MM.1S (cell line): ENCODE measurements around the gene TMEM45A.

ENCODE experiments used
- DNase-seq: peaks from one replicate; pipeline ENCODE4 v3.0.0-alpha.2; 2015
- H2AFZ ChIP-seq: fragments of 300-600 bp; sonication (generic); 2 replicates; pipeline ENCODE4 v1.6.0; 2016; ENCODE audit warnings: antibody characterized with exemption, low read length
- H3F3A ChIP-seq: fragments of 300-600 bp; sonication (generic); 2 replicates; pipeline ENCODE4 v1.6.1; 2016; ENCODE audit warnings: mild to moderate bottlenecking, antibody characterized with exemption, low read length, moderate library complexity, mixed read lengths; ENCODE audit not compliant: insufficient read depth
- H3K27ac ChIP-seq: fragments of 300-600 bp; sonication (generic); 2 replicates; pipeline ENCODE4 v1.5.1; 2016; ENCODE audit warnings: mild to moderate bottlenecking, low read length
- H3K27me3 ChIP-seq: fragments of 300-600 bp; sonication (generic); replicated peaks from 2 replicates; pipeline ENCODE4 v1.6.0; 2016; ENCODE audit warnings: low read length; ENCODE audit not compliant: insufficient read depth
- H3K36me3 ChIP-seq: fragments of 300-600 bp; sonication (generic); replicated peaks from 2 replicates; pipeline ENCODE4 v1.6.1; 2016; ENCODE audit warnings: mild to moderate bottlenecking, low read length, mixed read lengths; ENCODE audit not compliant: insufficient read depth
- H3K4me1 ChIP-seq: fragments of 300-600 bp; sonication (generic); 2 replicates; pipeline ENCODE4 v1.6.1; 2016; ENCODE audit warnings: low read length, mixed read lengths
- H3K4me2 ChIP-seq: fragments of 300-600 bp; sonication (generic); 2 replicates; pipeline ENCODE4 v1.6.0; 2016; ENCODE audit warnings: low read depth, low read length
- H3K4me3 ChIP-seq: fragments of 300-600 bp; sonication (generic); 2 replicates; pipeline ENCODE4 v1.5.1; 2016; ENCODE audit warnings: low read length, mixed read lengths
- H3K79me2 ChIP-seq: fragments of 300-600 bp; sonication (generic); 2 replicates; pipeline ENCODE4 v1.6.1; 2016; ENCODE audit warnings: mixed run types, low read length, mixed read lengths
- H3K9ac ChIP-seq: fragments of 300-600 bp; sonication (generic); 2 replicates; pipeline ENCODE4 v1.6.1; 2016; ENCODE audit warnings: low read length, mixed read lengths
- H3K9me2 ChIP-seq: fragments of 300-600 bp; sonication (generic); replicated peaks from 2 replicates; pipeline ENCODE4 v1.6.1; 2016; ENCODE audit warnings: mild to moderate bottlenecking, low read length, mixed read lengths; ENCODE audit not compliant: insufficient read depth
- H3K9me3 ChIP-seq: fragments of 300-600 bp; sonication (generic); replicated peaks from 2 replicates; pipeline ENCODE4 v1.6.1; 2016; ENCODE audit warnings: mild to moderate bottlenecking, low read length, mixed read lengths; ENCODE audit not compliant: insufficient read depth
- H4K20me1 ChIP-seq: fragments of 300-600 bp; sonication (generic); 2 replicates; pipeline ENCODE4 v1.6.1; 2016; ENCODE audit warnings: mild to moderate bottlenecking, low read length, moderate library complexity, mixed read lengths; ENCODE audit not compliant: insufficient read depth
- CTCF ChIP-seq: fragments of 300-600 bp; sonication (generic); IDR thresholded peaks from 2 replicates; pipeline ENCODE4 v1.5.1; 2016; ENCODE audit warnings: antibody characterized with exemption, low read length, mixed read lengths
- EZH2 ChIP-seq: fragments of 300-600 bp; sonication (generic); optimal IDR thresholded peaks from 2 replicates; pipeline ENCODE3; 2017; ENCODE audit warnings: low read depth, mild to moderate bottlenecking, antibody characterized with exemption, low read length, mixed read lengths
- EZH2phosphoT487 ChIP-seq: fragments of 300-600 bp; sonication (generic); IDR thresholded peaks from 2 replicates; pipeline ENCODE4 v1.6.1; 2018; ENCODE audit warnings: antibody characterized with exemption, low read length

The TMEM45A gene

GRCh38 chr3:100575704-100576103 is 83.3 kb downstream of the TMEM45A start:
- Histone ChIP-seq H3K9me2 (no peaks in the 10 kb centered on the region), H3K27me3 (no peaks in the 10 kb centered on the region), H3K4me1 (0 out of 2 replicates have a peak, but pooled peaks cover 6% of the 10 kb centered on the region), H3K4me3 (no peak overlapping the region), H2AFZ (no peak overlapping the region), H3K4me2 (no peak overlapping the region), H3F3A (no peaks in the 10 kb centered on the region), H3K27ac (no peak overlapping the region), H3K36me3 (no peaks in the 10 kb centered on the region), H3K9ac (no peak overlapping the region), H4K20me1 (no peaks in the 10 kb centered on the region), H3K79me2 (no peaks in the 10 kb centered on the region), H3K9me3 (no peaks in the 10 kb centered on the region)
- no peak for DNase-seq
- TF ChIP-seq EZH2phosphoT487 (no peak), CTCF (no peak), EZH2 (no peak)

GRCh38 chr3:100577382-100578008 is 85.1 kb downstream of the TMEM45A start:
- no peak for DNase-seq
- TF ChIP-seq EZH2phosphoT487 (no peak), CTCF (0 out of 2 replicates have a peak, but pooled peaks have one; percentile 6)
- no peaks in the 10 kb centered on the region for H4K20me1 ChIP-seq
- peak overlapping the region; percentile 41; the same call in 1 of the 2 replicates for H3K4me2 ChIP-seq
- no peak overlapping the region for H3K4me3 ChIP-seq
- 0 out of 2 replicates have a peak, but pooled peaks cover 6% of the 10 kb centered on the region for H3K4me1 ChIP-seq
- no peak overlapping the region for H3K9ac ChIP-seq
- no peaks in the 10 kb centered on the region for H3K36me3 ChIP-seq
- H3K9me2 ChIP-seq = no peaks in the 10 kb centered on the region
- no peaks in the 10 kb centered on the region for H3K79me2 ChIP-seq
- H3K9me3 ChIP-seq = no peaks in the 10 kb centered on the region
- no peak overlapping the region for H3K27ac ChIP-seq
- no peaks in the 10 kb centered on the region for H3F3A ChIP-seq
- H2AFZ ChIP-seq = no peak overlapping the region
- H3K27me3 ChIP-seq = no peaks in the 10 kb centered on the region

DNA sequence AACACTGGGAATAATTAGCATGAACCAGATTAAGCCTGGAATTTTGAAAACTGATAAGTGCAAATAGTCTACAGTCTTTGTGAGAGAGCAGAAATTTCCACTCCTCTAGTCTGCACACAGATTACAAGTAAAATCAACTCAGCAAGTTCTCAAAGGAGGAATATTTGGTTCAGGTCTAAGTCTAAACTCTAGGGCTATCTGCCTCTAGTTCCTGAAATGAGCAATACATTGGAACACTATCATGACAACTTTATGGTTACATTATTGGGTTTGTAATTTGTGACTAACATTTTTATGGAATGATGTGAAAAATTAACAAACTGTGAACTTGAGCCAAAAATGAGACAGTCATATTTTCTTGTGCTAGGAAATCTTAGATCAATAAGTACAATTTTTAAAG is 86.2 kb downstream of the TMEM45A start:
- TF ChIP-seq EZH2phosphoT487 = no peak
- no peak for TF ChIP-seq EZH2
- no peak for TF ChIP-seq CTCF
- H3K79me2 ChIP-seq = no peaks in the 10 kb centered on the region
- no peak for DNase-seq
- no peaks in the 10 kb centered on the region for H3K27me3 ChIP-seq
- H3K36me3 ChIP-seq = no peaks in the 10 kb centered on the region
- no peaks in the 10 kb centered on the region for H3F3A ChIP-seq
- H3K9me3 ChIP-seq = no peaks in the 10 kb centered on the region
- no peaks in the 10 kb centered on the region for H3K9me2 ChIP-seq
- H3K4me2 ChIP-seq = no peak overlapping the region
- no peak overlapping the region for H3K4me3 ChIP-seq
- H3K9ac ChIP-seq = no peak overlapping the region
- H2AFZ ChIP-seq = no peak overlapping the region
- no peaks in the 10 kb centered on the region for H4K20me1 ChIP-seq
- H3K27ac ChIP-seq = no peak overlapping the region
- 0 out of 2 replicates have a peak, but pooled peaks cover 6% of the 10 kb centered on the region for H3K4me1 ChIP-seq
